GM18526 (cell line): Measurements from ENCODE around the gene SMIM36.

Source experiments
- POLR2A ChIP-seq: IDR thresholded peaks from 3 replicates; pipeline ENCODE4 v1.6.1; 2011; ENCODE audit not compliant: insufficient read length; ENCODE audit errors: extremely low read depth

The SMIM36 gene

GRCh38 chr17:55510986-55511721 is at the start of gene SMIM36:
Gene SMIM36 (minus strand): TSS chr17:55511452.
- TF ChIP-seq POLR2A, result no peak

GRCh38 chr17:55555772-55556171 is 44.5 kb upstream of the SMIM36 start:
- no peak for TF ChIP-seq POLR2A

GRCh38 chr17:55549140-55549539 is 37.9 kb upstream of the SMIM36 start:
- TF ChIP-seq POLR2A, result no peak

- TF ChIP-seq POLR2A, result no peak
Observed at GRCh38 chr17:55546991-55547664, 35.9 kb upstream of the SMIM36 start.

GRCh38 chr17:55546481-55546880 is 35.2 kb upstream of the SMIM36 start:
- no peak for TF ChIP-seq POLR2A

- TF ChIP-seq POLR2A, result no peak
Observed at GRCh38 chr17:55545806-55546205, 34.6 kb upstream of the SMIM36 start.

GRCh38 chr17:55543709-55544108 is 32.5 kb upstream of the SMIM36 start:
- TF ChIP-seq POLR2A, result no peak

GRCh38 chr17:55540414-55541091 is 29.3 kb upstream of the SMIM36 start:
- no peak for TF ChIP-seq POLR2A

- no peak for TF ChIP-seq POLR2A
Observed at GRCh38 chr17:55536205-55536604, 25.0 kb upstream of the SMIM36 start.

GRCh38 chr17:55533608-55534007 is 22.4 kb upstream of the SMIM36 start:
- TF ChIP-seq POLR2A, result no peak

GRCh38 chr17:55532670-55533069 is 21.4 kb upstream of the SMIM36 start:
- TF ChIP-seq POLR2A, result no peak

- TF ChIP-seq POLR2A, result no peak
Observed at GRCh38 chr17:55531053-55531728, 19.9 kb upstream of the SMIM36 start.

GRCh38 chr17:55530064-55530463 is 18.8 kb upstream of the SMIM36 start:
- TF ChIP-seq POLR2A, result no peak

GRCh38 chr17:55527540-55528118 is 16.4 kb upstream of the SMIM36 start:
- TF ChIP-seq POLR2A, result no peak
